Measurements from ENCODE around the gene CATSPERB.

The CATSPERB gene

DNA sequence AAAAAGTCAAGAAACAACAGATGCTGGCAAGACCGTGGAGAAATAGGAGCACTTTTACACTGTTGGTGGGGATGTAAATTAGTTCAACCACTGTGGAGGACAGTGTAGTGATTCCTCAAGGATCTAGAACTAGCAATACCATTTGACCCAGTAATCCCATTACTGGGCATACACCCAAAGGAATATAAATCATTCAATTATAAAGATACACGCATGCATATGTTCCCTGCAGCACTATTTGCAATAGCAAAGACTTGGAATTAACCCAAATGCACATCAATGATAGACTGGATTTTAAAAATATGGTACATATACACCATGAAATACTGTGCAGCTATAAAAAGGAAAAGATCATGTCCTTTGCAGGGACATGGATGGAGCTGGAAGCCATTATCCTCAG lies 18.0 kb upstream of the CATSPERB start:
- no peaks in the 10 kb centered on the region for H3F3A ChIP-seq (ENCODE audit: low read depth)
- H3K4me1 ChIP-seq (ENCODE audit: insufficient read depth, low read length, poor library complexity, severe bottlenecking) = peaks cover 6% of the 10 kb centered on the region
- H3K9me3 ChIP-seq (ENCODE audit: insufficient read depth, low read depth, low read length) = no peaks in the 10 kb centered on the region
- H2AFZ ChIP-seq (ENCODE audit: low read length) = no peak overlapping the region
- H3K9ac ChIP-seq (ENCODE audit: low read depth, low read length, poor library complexity, severe bottlenecking) = no peak overlapping the region
- no peak overlapping the region for H3K4me2 ChIP-seq (ENCODE audit: low read depth, low read length, poor library complexity, severe bottlenecking)
- H4K20me1 ChIP-seq (ENCODE audit: insufficient read depth, low read length, poor library complexity, severe bottlenecking) = no peaks in the 10 kb centered on the region
- TF ChIP-seq, protein P1, sequence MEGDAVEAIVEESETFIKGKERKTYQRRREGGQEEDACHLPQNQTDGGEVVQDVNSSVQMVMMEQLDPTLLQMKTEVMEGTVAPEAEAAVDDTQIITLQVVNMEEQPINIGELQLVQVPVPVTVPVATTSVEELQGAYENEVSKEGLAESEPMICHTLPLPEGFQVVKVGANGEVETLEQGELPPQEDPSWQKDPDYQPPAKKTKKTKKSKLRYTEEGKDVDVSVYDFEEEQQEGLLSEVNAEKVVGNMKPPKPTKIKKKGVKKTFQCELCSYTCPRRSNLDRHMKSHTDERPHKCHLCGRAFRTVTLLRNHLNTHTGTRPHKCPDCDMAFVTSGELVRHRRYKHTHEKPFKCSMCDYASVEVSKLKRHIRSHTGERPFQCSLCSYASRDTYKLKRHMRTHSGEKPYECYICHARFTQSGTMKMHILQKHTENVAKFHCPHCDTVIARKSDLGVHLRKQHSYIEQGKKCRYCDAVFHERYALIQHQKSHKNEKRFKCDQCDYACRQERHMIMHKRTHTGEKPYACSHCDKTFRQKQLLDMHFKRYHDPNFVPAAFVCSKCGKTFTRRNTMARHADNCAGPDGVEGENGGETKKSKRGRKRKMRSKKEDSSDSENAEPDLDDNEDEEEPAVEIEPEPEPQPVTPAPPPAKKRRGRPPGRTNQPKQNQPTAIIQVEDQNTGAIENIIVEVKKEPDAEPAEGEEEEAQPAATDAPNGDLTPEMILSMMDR (conservative IDR thresholded peaks at IDR 0.05; ENCODE audit: low read length) = no peak
- TF ChIP-seq EZH2phosphoT487 (IDR thresholded peaks at IDR 0.05; ENCODE audit: borderline replicate concordance) = no peak
- H3K36me3 ChIP-seq (ENCODE audit: insufficient read depth, low read length) = no peaks in the 10 kb centered on the region
- no peaks in the 10 kb centered on the region for H3K79me2 ChIP-seq (ENCODE audit: insufficient read depth, low read length)
- H3K9me2 ChIP-seq (replicated peaks; ENCODE audit: low read depth, low read length) = no peaks in the 10 kb centered on the region
- no peak overlapping the region for H3K4me3 ChIP-seq (ENCODE audit: low read length, poor library complexity, severe bottlenecking)
- no peaks in the 10 kb centered on the region for H3K27me3 ChIP-seq (ENCODE audit: insufficient read depth, low read length, poor library complexity, severe bottlenecking)

DNA sequence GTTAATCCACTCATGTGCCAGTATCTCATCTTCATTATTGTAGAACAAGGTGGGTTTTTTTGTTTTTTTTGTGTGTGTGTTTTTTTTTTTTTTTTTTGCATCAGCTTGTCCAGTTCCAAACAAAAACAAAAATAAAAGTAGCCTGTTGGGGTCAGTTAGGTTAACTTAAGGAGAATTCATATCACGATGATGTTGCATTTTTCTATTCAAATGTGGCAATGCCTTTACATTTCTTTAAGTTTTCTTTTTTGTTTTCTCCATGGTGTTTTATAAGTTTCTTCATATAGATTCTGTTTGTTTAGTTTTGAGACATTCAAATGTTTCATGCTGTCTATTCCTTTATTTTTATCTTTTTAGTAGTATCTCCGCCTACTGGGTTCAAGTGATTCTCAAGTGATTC lies 16.2 kb upstream of the CATSPERB start:
- Histone ChIP-seq H3K9ac (ENCODE audit: low read depth, low read length, poor library complexity, severe bottlenecking) (no peak overlapping the region), H3K36me3 (ENCODE audit: insufficient read depth, low read length) (no peaks in the 10 kb centered on the region), H3K4me1 (ENCODE audit: insufficient read depth, low read length, poor library complexity, severe bottlenecking) (no peaks in the 10 kb centered on the region), H2AFZ (ENCODE audit: low read length) (no peak overlapping the region), H3K9me3 (ENCODE audit: insufficient read depth, low read depth, low read length) (no peaks in the 10 kb centered on the region), H4K20me1 (ENCODE audit: insufficient read depth, low read length, poor library complexity, severe bottlenecking) (no peaks in the 10 kb centered on the region), H3K9me2 (replicated peaks; ENCODE audit: low read depth, low read length) (no peaks in the 10 kb centered on the region), H3K4me2 (ENCODE audit: low read depth, low read length, poor library complexity, severe bottlenecking) (no peak overlapping the region), H3K79me2 (ENCODE audit: insufficient read depth, low read length) (no peaks in the 10 kb centered on the region), H3K4me3 (ENCODE audit: low read length, poor library complexity, severe bottlenecking) (no peak overlapping the region), H3K27me3 (ENCODE audit: insufficient read depth, low read length, poor library complexity, severe bottlenecking) (no peaks in the 10 kb centered on the region), H3F3A (ENCODE audit: low read depth) (no peaks in the 10 kb centered on the region)
- TF ChIP-seq, protein P1 (conservative IDR thresholded peaks at IDR 0.05; ENCODE audit: low read length) = no peak
- no peak for TF ChIP-seq EZH2phosphoT487 (IDR thresholded peaks at IDR 0.05; ENCODE audit: borderline replicate concordance)

DNA sequence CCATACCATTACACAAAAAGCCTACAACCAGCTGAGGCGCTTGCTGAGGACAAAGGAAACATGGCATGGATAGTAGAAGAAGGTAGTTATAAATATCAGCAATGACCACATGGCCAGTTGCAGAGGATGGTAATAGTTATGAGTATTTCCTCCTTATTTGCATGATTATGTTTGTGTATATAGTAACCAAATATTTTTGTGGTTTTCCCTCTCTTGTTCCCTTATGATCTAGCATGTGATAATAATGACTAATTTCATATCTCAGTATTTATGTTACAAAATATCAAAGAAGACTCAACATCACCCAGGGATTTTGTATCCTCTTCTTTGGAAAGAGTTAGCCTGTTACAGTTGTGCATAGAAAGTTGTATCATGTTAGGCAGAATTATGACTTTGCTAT lies 13.5 kb upstream of the CATSPERB start:
- Histone ChIP-seq H3K4me2 (ENCODE audit: low read depth, low read length, poor library complexity, severe bottlenecking) (no peak overlapping the region), H3K4me3 (ENCODE audit: low read length, poor library complexity, severe bottlenecking) (no peak overlapping the region), H3K4me1 (ENCODE audit: insufficient read depth, low read length, poor library complexity, severe bottlenecking) (no peaks in the 10 kb centered on the region), H2AFZ (ENCODE audit: low read length) (no peak overlapping the region), H3K9me3 (ENCODE audit: insufficient read depth, low read depth, low read length) (no peaks in the 10 kb centered on the region), H3K36me3 (ENCODE audit: insufficient read depth, low read length) (no peaks in the 10 kb centered on the region), H3K9me2 (replicated peaks; ENCODE audit: low read depth, low read length) (no peaks in the 10 kb centered on the region), H3F3A (ENCODE audit: low read depth) (no peaks in the 10 kb centered on the region), H3K27me3 (ENCODE audit: insufficient read depth, low read length, poor library complexity, severe bottlenecking) (no peaks in the 10 kb centered on the region), H3K79me2 (ENCODE audit: insufficient read depth, low read length) (no peaks in the 10 kb centered on the region), H4K20me1 (ENCODE audit: insufficient read depth, low read length, poor library complexity, severe bottlenecking) (no peaks in the 10 kb centered on the region), H3K9ac (ENCODE audit: low read depth, low read length, poor library complexity, severe bottlenecking) (no peak overlapping the region)
- TF ChIP-seq, protein P1 (conservative IDR thresholded peaks at IDR 0.05; ENCODE audit: low read length) = no peak
- TF ChIP-seq EZH2phosphoT487 (IDR thresholded peaks at IDR 0.05; ENCODE audit: borderline replicate concordance) = no peak
